Parathyroid adenoma (tissue), 2 donors: ENCODE measurements around the gene RAD54L.

Source experiments
- H2AFZ ChIP-seq: fragments of 300-600 bp; sonication (generic); one replicate; pipeline ENCODE4 v1.7.0; 2017; ENCODE audit warnings: antibody characterized with exemption, mild to moderate bottlenecking
- H3K27ac ChIP-seq: fragments of 300-600 bp; sonication (generic); one replicate; pipeline ENCODE4 v1.7.0; 2017
- H3K27me3 ChIP-seq: fragments of 300-600 bp; sonication (generic); one replicate; pipeline ENCODE4 v1.7.0; 2017; ENCODE audit warnings: low read length; ENCODE audit not compliant: control insufficient read depth, insufficient read depth
- H3K36me3 ChIP-seq: fragments of 300-600 bp; sonication (generic); one replicate; pipeline ENCODE4 v1.7.0; 2017; ENCODE audit warnings: low read length; ENCODE audit not compliant: control insufficient read depth, insufficient read depth
- H3K4me1 ChIP-seq: fragments of 300-600 bp; sonication (generic); one replicate; pipeline ENCODE4 v1.7.0; 2017; ENCODE audit warnings: control low read depth
- H3K4me2 ChIP-seq: fragments of 300-600 bp; sonication (generic); one replicate; pipeline ENCODE4 v1.7.0; 2017; ENCODE audit warnings: low read length
- H3K4me3 ChIP-seq: fragments of 300-600 bp; sonication (generic); one replicate; pipeline ENCODE4 v1.7.0; 2017; ENCODE audit warnings: low read depth, low read length
- H3K79me2 ChIP-seq: fragments of 300-600 bp; sonication (generic); one replicate; pipeline ENCODE4 v1.7.0; 2017; ENCODE audit warnings: control low read depth
- H3K9ac ChIP-seq: fragments of 300-600 bp; sonication (generic); one replicate; pipeline ENCODE4 v1.7.0; 2017; ENCODE audit warnings: mild to moderate bottlenecking
- H3K9me3 ChIP-seq: fragments of 300-600 bp; sonication (generic); one replicate; pipeline ENCODE4 v1.7.0; 2017; ENCODE audit warnings: low read length; ENCODE audit not compliant: control insufficient read depth
- TF ChIP-seq, protein P1 (sequence below): fragments of 300-600 bp; sonication (generic); IDR thresholded peaks from one replicate; pipeline ENCODE4 v1.7.0; 2017; ENCODE audit warnings: antibody characterized with exemption, mild to moderate bottlenecking
- donor health status: primary hyperparathyroidism.

Gene RAD54L

DNA sequence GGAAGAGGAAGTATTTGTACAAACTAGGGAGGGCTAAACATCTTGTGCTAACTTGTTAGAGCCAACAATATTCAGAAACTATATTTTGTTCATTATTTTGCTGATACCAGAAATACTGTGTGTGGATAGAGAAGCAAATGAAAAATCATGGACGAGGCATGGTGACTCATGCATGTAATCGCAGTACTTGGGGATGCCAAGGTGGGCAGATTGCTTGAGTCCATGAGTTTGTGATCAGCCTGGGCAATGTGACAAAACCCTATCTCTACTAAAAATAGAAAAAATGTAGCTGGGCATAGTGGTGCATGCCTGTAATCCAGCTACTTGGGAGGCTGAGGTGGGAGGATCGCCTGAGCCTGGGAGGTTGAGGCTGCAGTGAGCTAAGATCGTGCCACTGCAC lies 42.4 kb downstream of the RAD54L start:
- no peak overlapping the region for H3K27ac ChIP-seq
- H3K4me3 ChIP-seq = no peak overlapping the region
- TF ChIP-seq, protein P1, sequence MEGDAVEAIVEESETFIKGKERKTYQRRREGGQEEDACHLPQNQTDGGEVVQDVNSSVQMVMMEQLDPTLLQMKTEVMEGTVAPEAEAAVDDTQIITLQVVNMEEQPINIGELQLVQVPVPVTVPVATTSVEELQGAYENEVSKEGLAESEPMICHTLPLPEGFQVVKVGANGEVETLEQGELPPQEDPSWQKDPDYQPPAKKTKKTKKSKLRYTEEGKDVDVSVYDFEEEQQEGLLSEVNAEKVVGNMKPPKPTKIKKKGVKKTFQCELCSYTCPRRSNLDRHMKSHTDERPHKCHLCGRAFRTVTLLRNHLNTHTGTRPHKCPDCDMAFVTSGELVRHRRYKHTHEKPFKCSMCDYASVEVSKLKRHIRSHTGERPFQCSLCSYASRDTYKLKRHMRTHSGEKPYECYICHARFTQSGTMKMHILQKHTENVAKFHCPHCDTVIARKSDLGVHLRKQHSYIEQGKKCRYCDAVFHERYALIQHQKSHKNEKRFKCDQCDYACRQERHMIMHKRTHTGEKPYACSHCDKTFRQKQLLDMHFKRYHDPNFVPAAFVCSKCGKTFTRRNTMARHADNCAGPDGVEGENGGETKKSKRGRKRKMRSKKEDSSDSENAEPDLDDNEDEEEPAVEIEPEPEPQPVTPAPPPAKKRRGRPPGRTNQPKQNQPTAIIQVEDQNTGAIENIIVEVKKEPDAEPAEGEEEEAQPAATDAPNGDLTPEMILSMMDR = no peak
- H3K36me3 ChIP-seq = no peaks in the 10 kb centered on the region
- no peak overlapping the region for H3K4me2 ChIP-seq
- H2AFZ ChIP-seq = no peak overlapping the region
- H3K9me3 ChIP-seq = no peaks in the 10 kb centered on the region
- no peaks in the 10 kb centered on the region for H3K4me1 ChIP-seq
- no peak overlapping the region for H3K9ac ChIP-seq
- H3K79me2 ChIP-seq = peaks cover under 1% of the 10 kb centered on the region
- no peaks in the 10 kb centered on the region for H3K27me3 ChIP-seq

DNA sequence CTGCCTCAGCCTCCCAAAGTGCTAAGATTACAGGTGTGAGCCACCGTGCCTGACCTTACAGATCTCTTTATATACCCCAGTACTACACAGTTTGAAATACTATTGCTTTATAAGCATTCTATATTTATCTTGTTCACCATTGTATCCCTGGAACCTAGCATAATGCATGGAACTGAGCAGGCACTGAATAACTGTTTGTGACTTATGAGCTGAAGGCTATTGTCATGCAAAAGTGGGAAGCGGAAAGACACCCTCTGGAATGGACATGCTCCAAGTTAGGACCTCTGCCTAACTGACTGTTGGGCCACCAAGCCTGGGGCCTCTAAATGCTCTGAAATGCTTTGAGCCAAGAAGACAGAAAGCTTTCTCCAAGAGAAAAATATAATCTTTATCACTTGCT lies 47.7 kb downstream of the RAD54L start:
- Histone ChIP-seq H3K4me3 (no peak overlapping the region), H3K9me3 (no peaks in the 10 kb centered on the region), H3K36me3 (no peaks in the 10 kb centered on the region), H3K4me1 (no peaks in the 10 kb centered on the region), H3K27me3 (no peaks in the 10 kb centered on the region), H3K4me2 (no peak overlapping the region), H3K79me2 (peaks cover 33% of the 10 kb centered on the region), H3K9ac (no peak overlapping the region), H2AFZ (no peak overlapping the region), H3K27ac (no peak overlapping the region)
- TF ChIP-seq, protein P1 = no peak

DNA sequence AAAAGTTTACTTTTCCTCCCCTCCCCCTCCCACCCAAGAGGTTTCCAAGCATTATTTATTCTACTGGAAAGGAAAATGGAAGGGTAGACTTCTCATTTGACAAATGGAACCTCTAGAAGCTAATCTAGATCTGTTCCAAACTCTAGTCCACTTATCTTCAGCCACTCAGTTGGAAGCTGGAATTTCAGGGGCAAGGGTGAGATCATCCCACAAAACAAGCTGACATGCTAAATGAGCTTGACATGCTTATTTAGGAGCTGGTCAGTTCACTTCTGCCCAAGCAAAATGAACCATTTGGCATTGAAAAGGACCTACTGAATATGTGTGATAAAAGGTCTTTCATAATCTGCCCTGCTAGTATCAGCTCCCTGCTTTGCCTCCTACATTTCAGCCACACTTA lies 50.8 kb downstream of the RAD54L start:
- TF ChIP-seq, protein P1 = no peak

DNA sequence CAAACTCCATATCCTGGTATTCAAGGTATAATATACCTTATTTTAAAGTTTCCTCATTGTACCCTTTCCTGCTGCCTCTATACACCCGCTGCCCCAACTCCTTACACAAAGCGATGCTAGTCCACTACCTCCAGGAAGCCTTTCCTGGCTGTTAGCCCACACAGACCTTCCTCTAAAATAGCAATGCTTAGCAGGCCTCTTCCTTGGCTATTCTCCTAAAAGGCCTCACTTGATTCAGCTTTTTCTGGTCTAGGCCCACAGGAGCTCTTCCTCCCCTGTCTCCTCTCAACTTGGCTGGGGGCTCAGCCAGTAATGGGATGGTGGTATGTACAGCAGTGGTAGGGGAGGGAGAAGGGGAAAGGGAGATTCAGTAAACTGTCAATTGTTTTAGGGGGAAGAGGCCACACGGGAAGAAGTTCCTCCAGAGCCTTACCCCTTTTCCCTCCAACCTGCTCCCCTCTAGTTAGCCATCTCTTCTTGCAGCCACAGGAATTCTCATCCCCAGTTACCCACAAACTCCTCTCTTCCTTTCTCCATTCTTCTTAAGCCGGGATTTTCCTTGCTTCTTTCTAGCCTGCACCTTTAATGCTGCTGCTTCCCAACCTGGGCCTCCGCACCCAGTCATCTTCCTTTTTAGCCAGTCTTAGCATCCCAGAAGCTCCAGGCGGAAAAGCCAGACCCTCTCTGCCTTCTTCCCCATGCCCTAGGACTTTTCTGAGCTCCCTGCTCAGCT lies 53.3 kb downstream of the RAD54L start:
- Histone ChIP-seq H3K4me3 (peak overlapping the region; percentile 96), H3K27ac (peak overlapping the region; percentile 96), H3K36me3 (no peaks in the 10 kb centered on the region), H3K9ac (peak overlapping the region; percentile 91), H3K4me2 (peak overlapping the region; percentile 85), H3K4me1 (peaks cover 8% of the 10 kb centered on the region), H3K9me3 (no peaks in the 10 kb centered on the region), H2AFZ (no peak overlapping the region), H3K27me3 (no peaks in the 10 kb centered on the region), H3K79me2 (peaks cover 47% of the 10 kb centered on the region)
- TF ChIP-seq, protein P1 = no peak

More for the DNA sequence above, 50.8 kb downstream of the RAD54L start:
- no peak overlapping the region for H3K27ac ChIP-seq
- peaks cover 45% of the 10 kb centered on the region for H3K79me2 ChIP-seq
- H3K9me3 ChIP-seq = no peaks in the 10 kb centered on the region
- no peak overlapping the region for H2AFZ ChIP-seq
- no peaks in the 10 kb centered on the region for H3K36me3 ChIP-seq
- peaks cover 8% of the 10 kb centered on the region for H3K4me1 ChIP-seq
- H3K4me3 ChIP-seq = no peak overlapping the region
- H3K9ac ChIP-seq = no peak overlapping the region
- H3K27me3 ChIP-seq = no peaks in the 10 kb centered on the region
- peak overlapping the region; percentile 27 for H3K4me2 ChIP-seq

DNA sequence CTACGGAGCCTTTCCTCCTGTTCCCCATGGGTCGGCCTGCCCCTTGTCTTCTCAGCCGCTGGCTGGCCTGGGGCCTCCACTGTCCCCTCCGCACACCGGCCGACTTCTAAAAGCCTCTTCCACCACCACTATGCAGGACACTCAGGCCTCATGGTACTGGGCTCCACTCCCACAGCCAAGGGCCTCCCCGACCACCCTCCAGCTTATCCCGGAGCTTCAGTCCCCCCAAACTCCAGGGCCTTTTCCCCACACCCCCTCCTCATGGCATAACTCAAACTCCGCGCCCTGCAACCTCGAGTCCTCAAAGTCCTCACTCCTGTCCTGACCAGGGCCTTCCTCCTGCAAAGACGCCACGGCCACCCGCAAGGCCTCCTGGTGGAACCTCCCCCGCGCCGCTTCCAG lies 53.8 kb downstream of the RAD54L start:
- H3K4me3 ChIP-seq = peak overlapping the region; percentile 96
- TF ChIP-seq, protein P1 = no peak
- H2AFZ ChIP-seq = peak overlapping the region; percentile 90

More for the DNA sequence above, 53.8 kb downstream of the RAD54L start:
- H3K9ac ChIP-seq = peak overlapping the region; percentile 91
- H3K4me2 ChIP-seq = peak overlapping the region; percentile 85
- H3K4me1 ChIP-seq = peaks cover 8% of the 10 kb centered on the region
- H3K27ac ChIP-seq = peak overlapping the region; percentile 96
- H3K79me2 ChIP-seq = peaks cover 49% of the 10 kb centered on the region
- no peaks in the 10 kb centered on the region for H3K27me3 ChIP-seq
- H3K9me3 ChIP-seq = no peaks in the 10 kb centered on the region
- no peaks in the 10 kb centered on the region for H3K36me3 ChIP-seq
